NCI-H748 treated with DMSO at 0.1 percent for 48 hours (cell line): ENCODE measurements around the gene ZFAND2A.
"Not testable (repeated sequence)": the region's sequence is repeated elsewhere in the genome, so short reads cannot be mapped to it uniquely, and the experiment has no call there.

ENCODE experiments used
- DNase-seq: peaks from one replicate; lab custom pipeline; 2025; lab: John Stamatoyannopoulos, UW

Gene ZFAND2A

DNA sequence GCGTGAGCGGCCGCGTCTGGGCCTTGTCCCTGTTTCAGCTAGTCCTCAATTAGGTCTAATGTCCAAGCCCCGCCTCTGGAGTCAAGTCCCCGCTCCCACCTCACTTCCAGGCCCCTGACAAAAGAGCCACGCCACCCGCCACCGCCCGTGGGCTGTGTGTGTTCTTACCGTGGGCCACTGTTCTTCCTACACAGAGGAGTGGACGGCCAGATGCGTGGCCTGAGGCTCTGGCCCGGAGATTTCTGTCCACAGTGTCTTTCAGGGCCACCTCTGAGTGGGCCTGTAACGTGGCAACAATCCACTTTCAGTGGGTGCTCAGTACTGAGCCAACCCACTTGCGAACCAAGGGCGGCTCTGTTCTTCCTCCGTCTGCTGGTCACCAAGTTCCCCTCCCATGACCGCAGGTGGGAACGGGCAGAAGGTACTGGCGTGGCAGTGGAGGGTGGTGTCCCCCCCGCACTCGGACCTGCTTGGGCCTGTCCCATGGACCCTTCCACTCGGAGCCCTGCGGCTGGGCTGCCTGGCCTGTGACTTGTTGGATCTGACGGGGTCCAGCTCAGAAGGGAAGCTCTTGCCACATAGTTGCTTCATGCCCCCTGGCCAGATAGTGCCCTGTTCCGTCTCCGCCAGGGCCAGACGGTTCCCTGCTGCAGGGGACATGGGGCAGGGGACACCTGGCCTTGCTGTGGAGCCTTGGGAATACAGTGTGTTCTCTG, 15.0 kb upstream of the ZFAND2A start:
- no peak for DNase-seq

DNA sequence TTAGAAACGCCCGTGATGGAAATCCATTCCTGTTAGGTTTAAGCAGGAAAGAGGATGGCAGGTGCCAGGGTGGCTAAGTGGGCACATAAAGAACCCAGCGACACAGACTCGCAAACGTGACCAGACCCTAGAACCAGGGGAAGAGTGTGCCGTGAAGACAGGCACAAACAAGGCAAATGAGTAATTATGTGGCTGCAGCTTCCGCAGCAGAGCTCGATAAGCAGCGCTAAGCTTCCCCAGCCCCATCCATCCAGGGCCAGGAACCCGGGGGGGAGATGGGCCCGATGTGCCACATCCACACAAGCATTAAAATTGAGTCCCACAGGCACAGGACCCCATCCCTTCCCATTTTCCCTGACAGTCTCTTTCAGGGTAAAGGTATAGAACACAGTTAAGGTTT, 14.0 kb upstream of the ZFAND2A start:
- DNase-seq, result no peak

DNA sequence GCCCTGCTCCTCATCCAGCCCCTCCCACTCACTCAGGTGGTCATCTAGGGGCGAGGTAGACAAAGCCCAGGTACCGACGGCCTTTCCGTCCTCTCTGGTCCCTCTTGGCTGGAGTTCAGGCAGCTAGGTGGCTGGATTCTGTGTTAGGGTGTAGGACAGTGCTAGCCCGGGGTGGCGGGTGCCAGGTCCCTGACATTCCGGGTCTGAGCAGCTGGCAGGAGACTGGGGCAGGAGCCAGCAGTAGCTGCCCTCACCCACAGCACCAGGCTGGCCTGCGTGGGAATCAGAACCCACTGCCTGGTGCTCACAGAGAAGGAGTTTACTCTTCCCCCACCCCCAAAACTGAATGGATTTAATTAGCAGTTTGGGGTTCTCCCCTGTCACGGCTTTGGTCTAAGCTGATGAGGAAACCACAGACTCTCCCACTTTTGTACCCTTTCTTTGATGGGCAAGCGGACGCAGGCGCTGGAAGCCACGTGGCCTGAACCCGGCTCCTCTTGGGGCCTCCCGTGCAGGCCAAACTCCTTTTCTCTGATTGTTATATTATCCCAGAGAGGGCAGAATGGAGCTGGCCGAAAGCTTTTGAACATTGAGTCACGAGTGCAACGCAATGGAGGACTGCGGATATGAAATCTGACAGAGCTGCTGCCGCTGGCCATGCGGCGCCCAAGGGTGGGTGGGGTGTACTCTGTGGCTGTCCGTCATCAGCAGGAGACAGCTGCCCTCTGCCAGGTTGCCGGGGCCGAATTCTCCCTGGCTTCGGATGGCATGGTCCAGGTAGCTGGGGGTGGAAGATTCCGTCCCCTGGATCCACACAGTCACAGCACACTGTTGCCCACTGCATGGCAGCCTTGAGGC, 12.9 kb upstream of the ZFAND2A start:
- DNase-seq, result no peak

DNA sequence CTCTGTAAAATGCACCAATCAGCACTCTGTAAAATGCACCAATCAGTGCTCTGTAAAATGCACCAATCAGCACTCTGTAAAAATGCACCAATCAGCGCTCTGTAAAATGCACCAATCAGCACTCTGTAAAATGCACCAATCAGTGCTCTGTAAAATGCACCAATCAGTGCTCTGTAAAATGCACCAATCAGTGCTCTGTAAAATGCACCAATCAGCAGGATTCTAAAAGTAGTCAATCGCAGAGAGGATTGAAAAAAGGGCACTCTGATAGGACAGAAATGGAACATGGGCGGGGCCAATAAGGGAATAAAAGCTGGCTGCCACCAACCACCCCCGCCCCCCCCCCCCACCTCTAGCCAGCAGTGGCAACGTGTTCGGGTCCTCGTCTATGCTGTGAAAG, 11.5 kb upstream of the ZFAND2A start:
- not testable (repeated sequence) for DNase-seq

DNA sequence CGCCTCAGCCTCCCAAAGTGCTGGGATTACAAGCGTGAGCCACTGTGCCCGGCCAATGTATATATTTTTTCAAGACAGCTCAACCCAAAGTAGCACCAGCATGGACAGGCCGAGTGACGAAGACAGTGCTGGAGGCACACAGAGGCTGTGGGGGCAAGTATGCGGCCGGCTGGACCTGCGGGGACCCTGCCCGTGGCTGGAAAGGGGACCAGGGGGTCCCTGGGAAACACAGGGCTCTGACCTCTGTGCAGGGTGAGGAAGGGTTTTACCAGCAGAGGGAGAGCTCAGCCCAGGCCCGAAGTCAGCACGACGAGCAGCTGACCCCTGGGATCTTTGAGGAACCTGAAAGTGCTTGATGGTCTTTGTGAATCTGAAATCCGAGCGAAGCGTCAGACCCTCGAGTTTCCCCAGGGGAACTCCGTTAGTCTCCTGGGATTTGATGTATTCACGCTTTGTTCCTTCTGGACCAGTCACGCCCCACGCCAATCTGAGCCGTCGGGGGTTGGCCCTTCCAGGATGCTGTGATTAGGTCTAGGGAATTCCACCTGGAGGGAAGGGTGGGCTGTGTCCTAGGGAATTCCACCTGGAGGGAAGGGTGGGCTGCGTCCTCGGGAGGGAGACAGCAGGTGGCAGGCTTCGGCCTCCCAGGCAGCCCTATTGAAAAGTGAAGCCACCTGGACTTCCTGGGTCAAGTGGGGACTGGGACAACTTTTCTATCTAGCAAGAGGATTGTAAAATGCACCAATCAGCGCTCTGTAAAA, 10.9 kb upstream of the ZFAND2A start:
- DNase-seq, result no peak

DNA sequence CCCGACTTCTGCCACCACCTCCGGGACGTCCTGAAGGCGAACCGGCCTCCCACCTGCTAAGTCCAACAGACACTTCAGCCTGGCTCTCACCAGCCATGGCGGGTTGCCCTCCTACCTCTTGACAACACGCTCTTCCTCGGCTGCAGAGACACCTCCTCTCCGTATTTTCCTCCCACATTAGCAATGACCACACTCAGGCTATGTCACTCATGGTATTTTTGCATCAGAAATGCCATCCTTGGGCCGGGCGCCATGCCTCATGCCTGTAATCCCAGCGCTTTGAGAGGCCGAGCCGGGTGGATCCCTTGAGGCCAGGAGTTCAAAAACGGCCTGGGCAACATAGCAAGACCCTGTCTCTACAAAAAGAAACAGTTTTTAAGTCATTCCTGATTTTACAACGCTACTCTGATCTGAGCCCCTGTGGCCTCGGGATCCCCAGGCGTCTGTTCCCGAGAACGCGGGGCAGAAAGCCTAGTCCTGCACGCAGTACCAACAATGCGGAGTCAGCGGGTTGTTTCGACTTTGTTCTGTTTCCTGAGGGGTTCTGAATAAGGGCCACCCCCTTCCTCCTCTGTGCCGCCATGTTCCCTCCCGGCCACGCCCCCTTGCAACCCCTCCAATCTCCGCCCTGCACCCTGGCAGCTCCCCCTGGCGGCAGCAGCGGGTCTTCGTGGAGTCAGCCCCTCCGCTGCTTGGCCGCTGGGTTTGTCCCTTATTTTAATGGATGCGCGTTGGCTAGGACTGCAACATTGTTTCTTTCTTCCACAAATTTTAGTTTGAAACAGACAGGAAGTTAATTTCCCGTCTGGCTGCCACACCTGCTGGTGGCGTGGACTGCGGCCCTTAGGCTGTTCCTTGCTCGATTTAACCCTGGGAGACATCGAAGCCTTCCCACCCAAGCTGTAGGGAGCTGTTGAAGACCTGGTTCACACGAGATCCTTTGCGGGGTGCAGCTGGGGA, 9.7 kb upstream of the ZFAND2A start:
- no peak for DNase-seq

DNA sequence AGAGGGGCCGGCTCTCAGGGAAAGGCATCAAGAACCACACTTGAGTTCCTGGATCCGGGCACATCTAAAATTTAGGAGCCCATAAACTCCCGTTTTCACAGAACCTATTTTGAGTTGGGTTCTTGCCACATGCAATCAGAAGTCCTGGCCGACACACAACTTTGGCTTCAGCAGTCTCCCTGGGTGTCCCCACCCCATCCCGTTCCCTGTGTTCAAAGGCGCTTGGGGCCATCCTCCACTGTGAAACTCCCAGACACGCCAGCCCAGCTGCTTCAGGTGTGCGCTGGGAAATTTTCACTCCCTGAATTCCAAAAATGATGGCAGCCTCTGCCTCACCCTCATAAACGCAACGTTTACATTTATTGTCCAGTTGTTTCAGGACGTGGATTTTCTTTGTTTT, 8.4 kb upstream of the ZFAND2A start:
- DNase-seq, result no peak

DNA sequence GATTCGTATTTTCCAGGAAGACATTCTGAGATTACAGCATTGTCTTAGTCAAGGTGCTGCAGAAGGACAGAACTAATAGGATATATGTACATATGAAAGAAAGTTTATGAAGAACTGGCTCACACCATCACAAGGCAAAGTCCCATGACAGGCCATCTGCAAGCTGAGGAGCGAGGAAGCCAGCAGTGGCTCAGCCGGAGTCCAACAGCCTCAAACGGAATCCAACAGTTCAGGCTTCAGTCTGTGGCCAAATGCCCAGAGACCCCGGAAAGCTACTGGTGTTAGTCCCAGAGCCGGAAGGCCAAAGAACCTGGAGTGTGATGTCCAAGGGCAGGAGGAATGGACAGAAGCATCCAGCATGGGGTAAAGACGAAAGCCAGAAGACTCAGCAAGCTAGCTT, 4.4 kb upstream of the ZFAND2A start:
- DNase-seq, result no peak

DNA sequence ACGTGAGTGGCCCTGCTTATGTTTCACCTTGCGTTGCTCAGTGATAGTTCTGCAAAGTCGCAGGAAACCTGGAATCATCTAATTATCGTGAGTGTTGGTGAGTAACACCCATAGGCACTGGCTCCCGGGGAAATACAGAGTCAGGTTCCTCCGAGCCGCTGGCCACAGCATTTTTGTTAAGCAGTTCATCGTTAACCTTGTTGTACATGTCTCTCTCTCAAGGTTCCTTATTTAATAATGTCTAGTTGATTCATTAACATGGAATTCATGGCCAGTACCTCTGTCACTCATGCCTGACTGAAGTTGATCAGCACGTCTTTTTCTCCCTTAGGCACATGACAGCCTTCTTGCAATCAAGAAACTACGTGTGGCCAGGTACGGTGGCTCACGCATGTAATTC, 3.1 kb upstream of the ZFAND2A start:
- no peak for DNase-seq

DNA sequence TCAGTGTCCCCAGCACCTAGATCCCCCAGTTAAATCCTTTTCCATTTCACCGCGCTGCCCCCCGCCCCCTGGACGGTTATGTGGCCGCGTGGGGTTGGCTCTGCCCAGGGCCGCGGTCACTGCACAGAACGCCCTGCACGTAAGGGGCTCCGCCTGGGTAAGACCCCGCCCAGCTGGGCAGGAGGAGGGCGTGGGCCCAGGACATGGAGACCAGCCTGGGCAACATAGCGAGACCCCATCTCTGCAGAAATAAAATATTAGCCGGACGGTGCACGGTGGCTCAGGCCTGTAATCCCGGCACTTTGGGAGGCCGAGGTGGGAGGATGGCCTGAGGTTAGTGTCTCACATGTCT, 650 bp upstream of the ZFAND2A start:
- no peak for DNase-seq

DNA sequence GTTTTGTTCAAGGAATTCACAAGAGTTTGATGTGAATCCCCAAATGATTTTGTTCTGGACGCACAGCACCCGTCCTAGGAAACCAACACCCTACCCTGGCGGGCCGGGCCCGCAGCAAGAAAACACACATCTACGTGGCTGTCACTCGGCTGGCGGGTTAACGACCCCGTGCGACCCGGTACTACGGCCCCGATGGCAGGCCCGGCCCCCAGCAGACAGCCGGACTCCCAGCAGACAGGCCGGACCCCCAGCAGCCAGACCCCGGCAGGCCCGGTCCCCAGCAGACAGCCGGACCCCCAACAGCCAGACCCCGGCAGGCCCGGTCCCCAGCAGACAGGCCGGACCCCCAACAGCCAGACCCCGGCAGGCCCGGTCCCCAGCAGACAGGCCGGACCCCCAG, 765 bp downstream of the ZFAND2A start:
- not testable (repeated sequence) for DNase-seq

DNA sequence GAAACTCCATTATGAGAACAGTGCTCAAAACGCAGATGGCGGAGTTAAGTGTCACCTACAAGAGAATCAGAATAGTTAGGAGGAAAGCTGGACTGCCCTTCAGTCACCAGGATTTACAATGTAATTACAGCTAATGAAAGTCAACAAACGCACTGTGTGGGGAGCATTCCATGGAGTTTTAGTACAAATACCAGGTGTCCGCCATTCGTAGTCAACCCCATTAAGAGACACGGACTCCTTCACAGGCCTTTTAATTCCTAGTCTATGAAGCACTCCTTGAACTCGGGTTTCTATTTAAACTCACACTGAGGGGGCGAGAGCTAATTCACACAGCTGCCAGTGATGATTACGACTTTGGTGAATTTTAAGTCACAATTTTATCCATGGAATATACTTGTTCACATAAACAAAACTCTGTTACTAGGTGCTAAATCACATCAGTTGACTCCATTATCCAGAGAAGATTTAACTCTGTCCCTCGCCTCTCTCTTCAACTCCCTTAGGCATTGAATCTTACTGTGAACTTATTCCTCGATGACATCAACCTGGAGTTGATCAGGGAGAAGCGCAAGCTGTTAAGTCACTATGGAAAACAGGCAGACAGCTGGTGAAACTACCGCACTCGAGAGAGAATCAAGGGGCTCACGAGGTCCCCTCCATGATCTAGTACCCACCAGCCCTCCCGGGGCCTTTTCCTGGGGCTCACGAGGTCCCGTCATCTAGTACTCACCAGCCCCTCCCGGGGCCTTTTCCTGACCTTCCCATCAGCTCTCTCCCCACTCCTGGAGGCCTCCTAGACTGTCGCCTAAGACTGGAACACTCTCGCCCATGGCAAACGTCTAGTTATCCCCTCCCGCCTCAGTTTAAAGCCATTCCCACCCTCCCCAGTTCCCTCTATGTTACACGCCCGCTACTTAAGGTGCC, 1.5 kb downstream of the ZFAND2A start:
- DNase-seq, result peak; percentile 9

DNA sequence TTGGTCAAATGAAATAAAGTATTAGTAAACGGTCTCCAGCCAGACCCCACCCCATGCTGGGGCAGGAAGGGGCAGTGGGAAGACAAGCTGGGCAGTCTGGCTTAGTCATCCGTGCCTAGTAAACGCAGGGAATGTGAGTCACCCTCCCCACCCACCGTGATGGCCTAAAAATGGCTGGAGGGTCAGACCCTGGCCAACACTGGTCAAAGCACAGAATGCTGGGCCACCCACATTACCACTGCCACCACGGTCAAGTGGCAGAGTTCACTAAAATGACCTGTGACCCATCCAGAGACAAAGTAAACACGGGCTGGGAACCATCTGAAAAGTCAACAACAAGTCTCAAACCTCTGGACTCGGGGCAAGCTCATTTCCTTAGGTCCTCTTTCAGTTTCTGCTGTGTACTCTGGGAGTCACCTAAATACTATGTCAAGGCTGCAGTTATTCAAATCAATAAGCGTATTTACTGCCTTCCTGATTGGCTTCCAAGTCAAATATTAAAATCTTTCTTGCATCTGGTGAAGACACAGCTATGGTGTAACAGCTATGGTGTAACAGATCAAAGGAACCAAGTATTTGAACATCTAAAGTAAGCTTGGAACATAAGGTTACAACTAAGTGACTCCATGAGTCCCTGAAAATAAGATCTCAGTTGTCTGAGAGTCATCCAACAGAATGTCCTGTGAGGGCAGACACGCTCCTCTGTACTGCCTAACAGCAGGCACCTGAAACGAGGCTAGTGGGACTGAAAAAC, 3.0 kb downstream of the ZFAND2A start:
- no peak for DNase-seq

DNA sequence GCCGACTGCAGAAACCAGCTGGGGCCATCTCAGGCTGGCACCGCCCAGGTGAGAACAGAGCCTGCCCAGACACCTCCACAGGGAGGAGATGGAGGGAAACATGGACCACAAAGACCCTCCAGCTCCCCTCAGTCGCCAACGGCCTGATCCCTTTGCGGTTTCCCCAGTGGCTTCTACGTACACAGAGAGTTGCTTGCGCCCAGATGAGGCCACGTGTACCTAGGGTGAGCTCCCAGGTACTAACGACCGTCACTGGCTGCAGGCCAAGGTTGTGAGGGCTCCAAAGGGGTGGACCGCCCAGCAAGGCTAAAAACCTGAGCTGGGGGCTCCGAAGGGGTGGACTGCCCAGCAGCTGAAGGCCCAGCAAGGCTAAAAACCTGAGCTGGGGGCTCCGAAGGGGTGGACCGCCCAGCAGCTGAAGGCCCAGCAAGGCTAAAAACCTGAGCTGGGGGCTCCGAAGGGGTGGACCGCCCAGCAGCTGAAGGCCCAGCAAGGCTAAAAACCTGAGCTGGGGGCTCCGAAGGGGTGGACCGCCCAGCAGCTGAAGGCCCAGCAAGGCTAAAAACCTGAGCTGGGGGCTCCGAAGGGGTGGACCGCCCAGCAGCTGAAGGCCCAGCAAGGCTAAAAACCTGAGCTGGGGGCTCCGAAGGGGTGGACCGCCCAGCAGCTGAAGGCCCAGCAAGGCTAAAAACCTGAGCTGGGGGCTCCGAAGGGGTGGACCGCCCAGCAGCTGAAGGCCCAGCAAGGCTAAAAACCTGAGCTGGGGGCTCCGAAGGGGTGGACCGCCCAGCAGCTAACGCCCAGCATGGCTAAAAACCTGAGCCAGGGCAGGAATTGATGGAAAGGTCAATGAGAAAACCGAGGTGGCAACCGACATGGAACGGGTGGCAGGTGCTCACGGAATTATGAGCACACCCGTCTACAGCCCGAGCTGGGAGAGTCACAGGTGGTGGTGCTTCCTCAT, 3.9 kb downstream of the ZFAND2A start:
- not testable (repeated sequence) for DNase-seq

DNA sequence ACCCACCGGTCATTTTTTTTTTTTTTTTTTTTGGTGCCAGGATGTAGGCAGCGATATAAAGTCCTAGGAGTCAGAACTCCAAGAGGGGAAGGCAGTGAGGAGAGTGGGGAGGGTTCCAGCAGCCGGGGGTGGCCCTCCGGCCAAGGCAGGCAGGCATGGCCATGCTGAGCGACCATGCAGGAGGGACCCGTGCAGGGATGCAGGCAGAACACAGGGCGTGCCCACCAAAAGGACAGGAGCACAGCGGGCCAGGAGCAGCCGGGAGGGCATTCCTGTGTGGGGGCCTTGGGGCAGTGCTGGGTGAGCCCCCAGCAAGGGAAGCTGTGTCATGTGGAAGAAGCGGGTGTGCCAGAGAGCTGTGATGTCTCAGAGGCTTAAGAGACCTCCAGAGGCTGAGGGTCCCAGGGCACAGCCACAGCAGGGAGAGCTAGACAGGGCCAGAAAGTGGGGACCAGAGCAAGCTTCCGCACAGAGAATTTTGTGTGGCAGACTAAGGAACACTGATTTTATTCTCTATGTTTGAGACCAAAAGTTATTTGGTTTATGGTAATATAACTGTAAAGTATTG, 5.7 kb downstream of the ZFAND2A start:
- DNase-seq, result no peak

DNA sequence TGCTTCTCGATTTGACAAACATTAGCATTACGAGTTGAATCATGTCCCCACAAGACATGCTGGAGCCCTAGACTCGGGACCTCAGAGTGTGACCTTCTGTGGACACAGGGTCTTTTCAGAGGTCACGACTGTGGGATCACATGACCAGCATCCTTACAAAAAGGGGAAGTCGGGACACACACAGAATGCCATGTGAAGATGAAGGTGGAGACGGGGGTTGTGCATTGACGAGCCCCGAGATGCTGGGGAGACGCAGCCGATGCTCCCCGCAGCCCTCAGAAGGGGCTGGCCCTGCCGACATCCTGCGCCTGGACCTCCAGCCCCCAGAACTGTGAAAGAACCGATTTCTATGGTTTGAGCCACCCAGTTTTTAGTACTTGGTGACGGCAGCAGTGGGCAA, 7.5 kb downstream of the ZFAND2A start:
- no peak for DNase-seq

DNA sequence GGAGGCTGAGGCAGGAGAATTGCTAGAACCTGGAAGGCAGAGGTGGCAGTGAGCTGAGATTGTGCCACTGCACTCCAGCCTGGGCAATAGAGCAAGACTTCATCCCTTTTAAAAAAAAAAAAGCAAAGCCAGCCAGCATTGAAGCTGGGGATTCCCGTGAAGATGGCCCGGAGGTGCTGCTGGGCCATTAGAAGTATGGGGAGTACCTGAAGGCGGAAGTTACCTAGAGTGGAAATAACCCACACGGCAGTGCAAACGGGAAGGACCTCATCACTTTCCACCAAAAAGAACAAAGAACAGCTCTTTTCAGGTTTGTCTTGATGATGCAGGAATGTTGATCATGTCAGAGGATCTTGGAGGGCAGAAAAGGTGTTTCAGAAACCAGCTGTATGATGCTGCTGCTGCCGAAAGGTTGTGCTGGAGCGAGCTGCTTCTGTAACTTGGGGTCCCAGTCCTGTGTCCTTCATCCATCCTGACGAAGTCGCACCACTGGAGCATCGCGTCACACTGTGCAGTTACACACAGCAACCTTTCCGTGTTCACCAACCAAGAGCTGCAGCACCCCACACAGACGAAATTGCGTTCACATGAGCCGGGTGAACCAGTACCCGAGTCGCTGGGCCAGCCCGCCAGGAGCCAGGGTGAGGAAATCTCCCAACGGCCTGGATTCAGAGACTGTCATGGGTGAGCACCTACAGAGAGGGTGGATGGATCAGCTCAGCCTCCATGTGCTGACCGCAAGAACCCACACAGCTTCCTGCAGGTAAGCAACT, 8.2 kb downstream of the ZFAND2A start:
- DNase-seq, result no peak

DNA sequence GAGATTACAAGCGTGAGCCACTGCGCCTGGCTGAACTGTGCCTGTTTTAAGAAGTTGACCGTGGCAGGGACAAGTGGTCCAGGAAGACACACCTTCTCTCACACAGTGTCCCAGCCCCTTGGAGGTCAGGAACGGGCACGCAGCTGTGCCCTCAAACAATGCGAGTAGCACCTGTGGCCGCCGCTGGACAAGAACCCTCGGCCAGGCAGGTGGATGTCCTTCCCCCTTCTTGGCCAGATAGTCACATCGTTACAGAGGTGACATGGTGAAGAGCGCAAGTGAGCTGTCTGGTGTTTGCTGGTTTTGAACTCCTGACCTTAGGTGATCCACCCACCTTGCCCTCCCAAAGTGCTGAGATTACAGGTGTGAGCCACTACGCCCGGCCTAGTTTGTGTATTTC, 8.8 kb downstream of the ZFAND2A start:
- no peak for DNase-seq
